WTC11 (cell line): ENCODE measurements around the gene OGFOD1. TPM values are rescaled to one million over a fixed set of nuclear protein-coding genes. Genes with fewer than 3 reads are reported as not detected.

Experiments
- ATAC-seq: fragments of 200-7000 bp; cut with Tn5 transposase; 2 replicates; pipeline ENCODE4 v1.10.0; 2021; ENCODE audit warnings: mild to moderate bottlenecking, moderate library complexity
- CTCF ChIA-PET: fragments of 300-600 bp; sonication (Branson Sonifier 250); formaldehyde crosslinking; loops from one replicate; lab custom pipeline; 2021; ENCODE audit warnings: antibody characterized with exemption; lab: Charles Lee
- POLR2A ChIA-PET: fragments of 350-600 bp; sonication (Branson Sonifier 250); formaldehyde crosslinking; loops from one replicate; lab custom pipeline; 2021; ENCODE audit warnings: antibody characterized with exemption; lab: Charles Lee
- DNase-seq: peaks from one replicate; pipeline ENCODE4 v3.0.0; 2021; ENCODE audit warnings: low spot score
- H3K27ac Mint-ChIP-seq: 2 replicates; pipeline ENCODE4 v1.8.0; 2021; ENCODE audit warnings: mixed read lengths
- H3K27me3 Mint-ChIP-seq: 2 replicates; pipeline ENCODE4 v1.8.0; 2021; ENCODE audit warnings: low read depth, mild to moderate bottlenecking, moderate library complexity, mixed read lengths
- H3K36me3 Mint-ChIP-seq: 2 replicates; pipeline ENCODE4 v1.8.0; 2021; ENCODE audit warnings: mixed read lengths
- H3K4me1 Mint-ChIP-seq: 2 replicates; pipeline ENCODE4 v1.8.0; 2022; ENCODE audit warnings: mixed read lengths
- H3K4me3 Mint-ChIP-seq: 2 replicates; pipeline ENCODE4 v1.8.0; 2021; ENCODE audit warnings: mild to moderate bottlenecking, moderate library complexity, mixed read lengths
- H3K9me3 Mint-ChIP-seq: 2 replicates; pipeline ENCODE4 v1.8.0; 2021; ENCODE audit warnings: mixed read lengths
- CREB1 ChIP-seq: sonication (generic); formaldehyde crosslinking; IDR thresholded peaks from 2 replicates; pipeline ENCODE4 v1.8.0; 2023; ENCODE audit warnings: mild to moderate bottlenecking, missing genetic modification reagents
- ELF4 ChIP-seq: sonication (generic); formaldehyde crosslinking; IDR thresholded peaks from 2 replicates; pipeline ENCODE4 v1.8.1; 2022; ENCODE audit warnings: low read depth, mild to moderate bottlenecking, moderate library complexity, missing genetic modification reagents
- FOXJ3 ChIP-seq: sonication (generic); formaldehyde crosslinking; IDR thresholded peaks from 2 replicates; pipeline ENCODE4 v1.9.0; 2021; ENCODE audit warnings: missing genetic modification reagents, mild to moderate bottlenecking, borderline replicate concordance
- GABPB1 ChIP-seq: sonication (generic); formaldehyde crosslinking; IDR thresholded peaks from 2 replicates; pipeline ENCODE4 v1.8.1; 2023; ENCODE audit warnings: mild to moderate bottlenecking, missing genetic modification reagents
- GRHL2 ChIP-seq: fragments of 250-450 bp; sonication (Bioruptor Pico); IDR thresholded peaks from 2 replicates; pipeline ENCODE4 v1.8.0; 2022; ENCODE audit warnings: mild to moderate bottlenecking, moderate library complexity; ENCODE audit not compliant: insufficient replicate concordance, severe bottlenecking
- GTF2I ChIP-seq: fragments of 250-450 bp; sonication (Bioruptor Pico); conservative IDR thresholded peaks from 2 replicates; pipeline ENCODE4 v1.4.0; 2021; ENCODE audit warnings: mild to moderate bottlenecking
- NFE2L1 ChIP-seq: sonication (generic); formaldehyde crosslinking; IDR thresholded peaks from 2 replicates; pipeline ENCODE4 v1.8.1; 2023; ENCODE audit warnings: missing genetic modification reagents
- NR1H2 ChIP-seq: sonication (generic); formaldehyde crosslinking; IDR thresholded peaks from 2 replicates; pipeline ENCODE4 v1.9.0; 2021; ENCODE audit warnings: mild to moderate bottlenecking, moderate library complexity, missing genetic modification reagents
- RORB ChIP-seq: fragments of 250-450 bp; sonication (Bioruptor Pico); IDR thresholded peaks from 2 replicates; pipeline ENCODE4 v1.9.0; 2021; ENCODE audit warnings: mild to moderate bottlenecking
- TCF7 ChIP-seq: sonication (generic); formaldehyde crosslinking; IDR thresholded peaks from 2 replicates; pipeline ENCODE4 v1.8.0; 2022; ENCODE audit warnings: mild to moderate bottlenecking, low read depth, missing genetic modification reagents, moderate library complexity
- ZBTB21 ChIP-seq: sonication (generic); formaldehyde crosslinking; IDR thresholded peaks from 2 replicates; pipeline ENCODE4 v1.8.1; 2023; ENCODE audit warnings: mild to moderate bottlenecking, missing genetic modification reagents, borderline replicate concordance
- ZNF232 ChIP-seq: sonication (generic); formaldehyde crosslinking; IDR thresholded peaks from 2 replicates; pipeline ENCODE4 v1.8.0; 2022; ENCODE audit warnings: mild to moderate bottlenecking, missing genetic modification reagents
- ZNF416 ChIP-seq: fragments of 250-450 bp; sonication (Bioruptor Pico); IDR thresholded peaks from 2 replicates; pipeline ENCODE4 v1.9.0; 2021; ENCODE audit warnings: mild to moderate bottlenecking, inconsistent platforms
- ZNF423 ChIP-seq: fragments of 250-450 bp; sonication (Bioruptor Pico); IDR thresholded peaks from 2 replicates; pipeline ENCODE4 v2.1.2; 2022; ENCODE audit warnings: mild to moderate bottlenecking, moderate library complexity
- total RNA-seq: library from RNA; stranded (reverse); gene quantifications from 3 replicates; pipeline ENCODE4 v1.2.3, GENCODE V29; 2021
- TF ChIP-seq, protein P1 (sequence below): sonication (generic); formaldehyde crosslinking; IDR thresholded peaks from 2 replicates; pipeline ENCODE4 v1.8.1; 2023; ENCODE audit warnings: mild to moderate bottlenecking, missing genetic modification reagents, moderate library complexity
- TF ChIP-seq, protein P2 (sequence below): sonication (generic); formaldehyde crosslinking; IDR thresholded peaks from 2 replicates; pipeline ENCODE4 v1.8.1; 2023; ENCODE audit warnings: mild to moderate bottlenecking, moderate library complexity, missing genetic modification reagents
- TF ChIP-seq, protein P3 (sequence below): sonication (generic); formaldehyde crosslinking; IDR thresholded peaks from 2 replicates; pipeline ENCODE4 v1.8.0; 2023; ENCODE audit warnings: missing genetic modification reagents
- TF ChIP-seq, protein P4 (sequence below): sonication (generic); formaldehyde crosslinking; IDR thresholded peaks from 2 replicates; pipeline ENCODE4 v1.8.1; 2023; ENCODE audit warnings: mild to moderate bottlenecking, missing genetic modification reagents
- TF ChIP-seq, protein P5 (sequence below): sonication (generic); formaldehyde crosslinking; IDR thresholded peaks from 2 replicates; pipeline ENCODE4 v1.8.0; 2022; ENCODE audit warnings: mild to moderate bottlenecking, missing genetic modification reagents
- TF ChIP-seq, protein P6 (sequence below): fragments of 250-450 bp; sonication (Bioruptor Pico); IDR thresholded peaks from 2 replicates; pipeline ENCODE4 v1.9.0; 2021; ENCODE audit warnings: mild to moderate bottlenecking
- TF ChIP-seq, protein P7 (sequence below): fragments of 250-450 bp; sonication (Bioruptor Pico); IDR thresholded peaks from 2 replicates; pipeline ENCODE4 v1.8.0; 2021; ENCODE audit warnings: mild to moderate bottlenecking
- TF ChIP-seq, protein P8 (sequence below): fragments of 250-450 bp; sonication (Bioruptor Pico); IDR thresholded peaks from 2 replicates; pipeline ENCODE4 v2.1.2; 2022; ENCODE audit warnings: mild to moderate bottlenecking, moderate library complexity
- TF ChIP-seq, protein P9 (sequence below): sonication (generic); formaldehyde crosslinking; conservative IDR thresholded peaks from 2 replicates; pipeline ENCODE4 v1.8.1; 2022; ENCODE audit warnings: mild to moderate bottlenecking, missing genetic modification reagents

The OGFOD1 gene
- total RNA-seq, 1 experiment from 2014 or later: 50.5 TPM

DNA sequence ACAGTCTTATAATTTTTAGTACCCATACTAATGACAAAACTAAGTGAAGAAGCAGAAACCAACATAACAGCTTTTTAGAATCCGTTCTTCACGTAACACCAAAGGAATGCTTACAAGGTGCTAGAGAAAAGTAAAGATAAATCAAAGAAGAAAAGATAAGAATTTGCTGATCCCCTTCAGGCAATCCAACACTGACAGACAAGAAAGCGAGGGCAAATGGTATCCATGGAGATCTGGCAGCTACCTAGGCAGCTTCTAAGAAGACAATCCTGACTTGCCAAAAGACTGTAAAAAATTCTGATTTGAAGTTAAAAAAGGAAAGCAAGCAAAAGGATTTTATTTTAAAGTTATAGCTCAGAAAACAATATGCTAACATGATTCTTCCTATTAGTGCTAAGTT is 53.8 kb downstream of the OGFOD1 start:
- ChIA-PET POLR2A (no interaction called here), CTCF (interaction anchor here (0.9 kb wide), 1 partner anchor 9 kb away, joined by 3 read pairs; no protein-coding TSS in a partner anchor)
- no peaks in the 10 kb centered on the region for H3K27me3 Mint-ChIP-seq
- DNase-seq: no peak
- H3K36me3 Mint-ChIP-seq: peaks cover 15% of the 10 kb centered on the region
- H3K27ac Mint-ChIP-seq: no peak overlapping the region
- no peaks in the 10 kb centered on the region for H3K4me1 Mint-ChIP-seq
- no peak overlapping the region for H3K4me3 Mint-ChIP-seq
- TF ChIP-seq, protein P1, sequence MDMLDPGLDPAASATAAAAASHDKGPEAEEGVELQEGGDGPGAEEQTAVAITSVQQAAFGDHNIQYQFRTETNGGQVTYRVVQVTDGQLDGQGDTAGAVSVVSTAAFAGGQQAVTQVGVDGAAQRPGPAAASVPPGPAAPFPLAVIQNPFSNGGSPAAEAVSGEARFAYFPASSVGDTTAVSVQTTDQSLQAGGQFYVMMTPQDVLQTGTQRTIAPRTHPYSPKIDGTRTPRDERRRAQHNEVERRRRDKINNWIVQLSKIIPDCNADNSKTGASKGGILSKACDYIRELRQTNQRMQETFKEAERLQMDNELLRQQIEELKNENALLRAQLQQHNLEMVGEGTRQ (CRISPR knock-in tag): no peak
- TF ChIP-seq, protein P2, sequence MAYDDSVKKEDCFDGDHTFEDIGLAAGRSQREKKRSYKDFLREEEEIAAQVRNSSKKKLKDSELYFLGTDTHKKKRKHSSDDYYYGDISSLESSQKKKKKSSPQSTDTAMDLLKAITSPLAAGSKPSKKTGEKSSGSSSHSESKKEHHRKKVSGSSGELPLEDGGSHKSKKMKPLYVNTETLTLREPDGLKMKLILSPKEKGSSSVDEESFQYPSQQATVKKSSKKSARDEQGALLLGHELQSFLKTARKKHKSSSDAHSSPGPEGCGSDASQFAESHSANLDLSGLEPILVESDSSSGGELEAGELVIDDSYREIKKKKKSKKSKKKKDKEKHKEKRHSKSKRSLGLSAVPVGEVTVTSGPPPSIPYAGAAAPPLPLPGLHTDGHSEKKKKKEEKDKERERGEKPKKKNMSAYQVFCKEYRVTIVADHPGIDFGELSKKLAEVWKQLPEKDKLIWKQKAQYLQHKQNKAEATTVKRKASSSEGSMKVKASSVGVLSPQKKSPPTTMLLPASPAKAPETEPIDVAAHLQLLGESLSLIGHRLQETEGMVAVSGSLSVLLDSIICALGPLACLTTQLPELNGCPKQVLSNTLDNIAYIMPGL (CRISPR knock-in tag): no peak
- TF ChIP-seq ZBTB21 (no peak), RORB (CRISPR knock-in tag) (no peak), TCF7 (CRISPR knock-in tag) (no peak), GRHL2 (CRISPR knock-in tag) (no peak), ZNF423 (CRISPR knock-in tag) (no peak), NFE2L1 (CRISPR knock-in tag) (no peak)
- TF ChIP-seq, protein P3, sequence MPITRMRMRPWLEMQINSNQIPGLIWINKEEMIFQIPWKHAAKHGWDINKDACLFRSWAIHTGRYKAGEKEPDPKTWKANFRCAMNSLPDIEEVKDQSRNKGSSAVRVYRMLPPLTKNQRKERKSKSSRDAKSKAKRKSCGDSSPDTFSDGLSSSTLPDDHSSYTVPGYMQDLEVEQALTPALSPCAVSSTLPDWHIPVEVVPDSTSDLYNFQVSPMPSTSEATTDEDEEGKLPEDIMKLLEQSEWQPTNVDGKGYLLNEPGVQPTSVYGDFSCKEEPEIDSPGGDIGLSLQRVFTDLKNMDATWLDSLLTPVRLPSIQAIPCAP (CRISPR knock-in tag): no peak
- TF ChIP-seq, protein P4, sequence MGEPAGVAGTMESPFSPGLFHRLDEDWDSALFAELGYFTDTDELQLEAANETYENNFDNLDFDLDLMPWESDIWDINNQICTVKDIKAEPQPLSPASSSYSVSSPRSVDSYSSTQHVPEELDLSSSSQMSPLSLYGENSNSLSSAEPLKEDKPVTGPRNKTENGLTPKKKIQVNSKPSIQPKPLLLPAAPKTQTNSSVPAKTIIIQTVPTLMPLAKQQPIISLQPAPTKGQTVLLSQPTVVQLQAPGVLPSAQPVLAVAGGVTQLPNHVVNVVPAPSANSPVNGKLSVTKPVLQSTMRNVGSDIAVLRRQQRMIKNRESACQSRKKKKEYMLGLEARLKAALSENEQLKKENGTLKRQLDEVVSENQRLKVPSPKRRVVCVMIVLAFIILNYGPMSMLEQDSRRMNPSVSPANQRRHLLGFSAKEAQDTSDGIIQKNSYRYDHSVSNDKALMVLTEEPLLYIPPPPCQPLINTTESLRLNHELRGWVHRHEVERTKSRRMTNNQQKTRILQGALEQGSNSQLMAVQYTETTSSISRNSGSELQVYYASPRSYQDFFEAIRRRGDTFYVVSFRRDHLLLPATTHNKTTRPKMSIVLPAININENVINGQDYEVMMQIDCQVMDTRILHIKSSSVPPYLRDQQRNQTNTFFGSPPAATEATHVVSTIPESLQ (CRISPR knock-in tag): no peak
- TF ChIP-seq, protein P5, sequence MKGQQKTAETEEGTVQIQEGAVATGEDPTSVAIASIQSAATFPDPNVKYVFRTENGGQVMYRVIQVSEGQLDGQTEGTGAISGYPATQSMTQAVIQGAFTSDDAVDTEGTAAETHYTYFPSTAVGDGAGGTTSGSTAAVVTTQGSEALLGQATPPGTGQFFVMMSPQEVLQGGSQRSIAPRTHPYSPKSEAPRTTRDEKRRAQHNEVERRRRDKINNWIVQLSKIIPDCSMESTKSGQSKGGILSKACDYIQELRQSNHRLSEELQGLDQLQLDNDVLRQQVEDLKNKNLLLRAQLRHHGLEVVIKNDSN (CRISPR knock-in tag): no peak
- TF ChIP-seq, all 79 proteins: peak for 0
- no peak for ATAC-seq
- H3K9me3 Mint-ChIP-seq: no peaks in the 10 kb centered on the region

DNA sequence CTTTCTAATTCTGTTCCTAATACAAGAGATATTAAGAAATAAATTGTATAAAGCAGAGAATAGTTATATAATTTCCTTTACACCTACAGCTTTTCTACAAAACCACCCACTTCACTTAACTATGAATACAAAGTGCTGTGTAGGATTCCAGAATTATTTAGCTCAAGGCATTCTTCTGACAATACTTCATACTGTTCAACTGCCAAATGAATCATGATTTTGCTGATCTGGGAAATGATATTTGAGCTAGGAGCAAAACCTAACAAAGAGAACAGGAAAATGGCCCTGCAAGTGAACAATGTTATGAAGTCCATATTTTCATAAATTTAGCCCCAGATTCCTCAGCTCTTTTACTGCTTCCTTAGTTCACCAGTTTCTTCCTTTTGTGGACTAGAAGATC is 55.6 kb downstream of the OGFOD1 start:
- ATAC-seq: no peak
- H3K4me1 Mint-ChIP-seq: no peaks in the 10 kb centered on the region
- peaks cover 12% of the 10 kb centered on the region for H3K36me3 Mint-ChIP-seq
- ChIA-PET CTCF (no interaction called here), POLR2A (no interaction called here)
- no peaks in the 10 kb centered on the region for H3K27me3 Mint-ChIP-seq
- DNase-seq: no peak
- H3K9me3 Mint-ChIP-seq: peaks cover 1% of the 10 kb centered on the region; the same call in 1 of the 2 replicates
- H3K4me3 Mint-ChIP-seq: no peak overlapping the region
- no peak overlapping the region; the same call in 1 of the 2 replicates for H3K27ac Mint-ChIP-seq
- TF ChIP-seq, protein P6, sequence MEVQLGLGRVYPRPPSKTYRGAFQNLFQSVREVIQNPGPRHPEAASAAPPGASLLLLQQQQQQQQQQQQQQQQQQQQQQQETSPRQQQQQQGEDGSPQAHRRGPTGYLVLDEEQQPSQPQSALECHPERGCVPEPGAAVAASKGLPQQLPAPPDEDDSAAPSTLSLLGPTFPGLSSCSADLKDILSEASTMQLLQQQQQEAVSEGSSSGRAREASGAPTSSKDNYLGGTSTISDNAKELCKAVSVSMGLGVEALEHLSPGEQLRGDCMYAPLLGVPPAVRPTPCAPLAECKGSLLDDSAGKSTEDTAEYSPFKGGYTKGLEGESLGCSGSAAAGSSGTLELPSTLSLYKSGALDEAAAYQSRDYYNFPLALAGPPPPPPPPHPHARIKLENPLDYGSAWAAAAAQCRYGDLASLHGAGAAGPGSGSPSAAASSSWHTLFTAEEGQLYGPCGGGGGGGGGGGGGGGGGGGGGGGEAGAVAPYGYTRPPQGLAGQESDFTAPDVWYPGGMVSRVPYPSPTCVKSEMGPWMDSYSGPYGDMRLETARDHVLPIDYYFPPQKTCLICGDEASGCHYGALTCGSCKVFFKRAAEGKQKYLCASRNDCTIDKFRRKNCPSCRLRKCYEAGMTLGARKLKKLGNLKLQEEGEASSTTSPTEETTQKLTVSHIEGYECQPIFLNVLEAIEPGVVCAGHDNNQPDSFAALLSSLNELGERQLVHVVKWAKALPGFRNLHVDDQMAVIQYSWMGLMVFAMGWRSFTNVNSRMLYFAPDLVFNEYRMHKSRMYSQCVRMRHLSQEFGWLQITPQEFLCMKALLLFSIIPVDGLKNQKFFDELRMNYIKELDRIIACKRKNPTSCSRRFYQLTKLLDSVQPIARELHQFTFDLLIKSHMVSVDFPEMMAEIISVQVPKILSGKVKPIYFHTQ (CRISPR knock-in tag): no peak
- TF ChIP-seq, protein P7, sequence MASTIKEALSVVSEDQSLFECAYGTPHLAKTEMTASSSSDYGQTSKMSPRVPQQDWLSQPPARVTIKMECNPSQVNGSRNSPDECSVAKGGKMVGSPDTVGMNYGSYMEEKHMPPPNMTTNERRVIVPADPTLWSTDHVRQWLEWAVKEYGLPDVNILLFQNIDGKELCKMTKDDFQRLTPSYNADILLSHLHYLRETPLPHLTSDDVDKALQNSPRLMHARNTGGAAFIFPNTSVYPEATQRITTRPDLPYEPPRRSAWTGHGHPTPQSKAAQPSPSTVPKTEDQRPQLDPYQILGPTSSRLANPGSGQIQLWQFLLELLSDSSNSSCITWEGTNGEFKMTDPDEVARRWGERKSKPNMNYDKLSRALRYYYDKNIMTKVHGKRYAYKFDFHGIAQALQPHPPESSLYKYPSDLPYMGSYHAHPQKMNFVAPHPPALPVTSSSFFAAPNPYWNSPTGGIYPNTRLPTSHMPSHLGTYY (CRISPR knock-in tag): no peak
- TF ChIP-seq, protein P8, sequence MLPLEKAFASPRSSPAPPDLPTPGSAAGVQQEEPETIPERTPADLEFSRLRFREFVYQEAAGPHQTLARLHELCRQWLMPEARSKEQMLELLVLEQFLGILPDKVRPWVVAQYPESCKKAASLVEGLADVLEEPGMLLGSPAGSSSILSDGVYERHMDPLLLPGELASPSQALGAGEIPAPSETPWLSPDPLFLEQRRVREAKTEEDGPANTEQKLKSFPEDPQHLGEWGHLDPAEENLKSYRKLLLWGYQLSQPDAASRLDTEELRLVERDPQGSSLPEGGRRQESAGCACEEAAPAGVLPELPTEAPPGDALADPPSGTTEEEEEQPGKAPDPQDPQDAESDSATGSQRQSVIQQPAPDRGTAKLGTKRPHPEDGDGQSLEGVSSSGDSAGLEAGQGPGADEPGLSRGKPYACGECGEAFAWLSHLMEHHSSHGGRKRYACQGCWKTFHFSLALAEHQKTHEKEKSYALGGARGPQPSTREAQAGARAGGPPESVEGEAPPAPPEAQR (CRISPR knock-in tag): no peak
- no peak for TF ChIP-seq GTF2I (CRISPR knock-in tag)
- TF ChIP-seq TCF7 (CRISPR knock-in tag): no peak
- no peak for TF ChIP-seq ELF4 (CRISPR knock-in tag)
- TF ChIP-seq GABPB1: no peak
- TF ChIP-seq FOXJ3 (CRISPR knock-in tag): no peak
- TF ChIP-seq, protein P9, sequence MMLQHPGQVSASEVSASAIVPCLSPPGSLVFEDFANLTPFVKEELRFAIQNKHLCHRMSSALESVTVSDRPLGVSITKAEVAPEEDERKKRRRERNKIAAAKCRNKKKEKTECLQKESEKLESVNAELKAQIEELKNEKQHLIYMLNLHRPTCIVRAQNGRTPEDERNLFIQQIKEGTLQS (CRISPR knock-in tag): no peak
- no peak for TF ChIP-seq CREB1 (CRISPR knock-in tag)
- TF ChIP-seq ZNF232 (CRISPR knock-in tag): no peak
- TF ChIP-seq NR1H2: no peak
- TF ChIP-seq ZNF416 (CRISPR knock-in tag): no peak
- no peak for TF ChIP-seq ZNF423 (CRISPR knock-in tag)
